A549 treated with ZK216348 at 1 μM for 4 hours (cell line): ENCODE results near the gene TAF5L. TPM values are rescaled to one million over a fixed set of nuclear protein-coding genes. Genes with fewer than 3 reads are reported as not detected.

Experiments used
- total RNA-seq: library from RNA; stranded (reverse); fragments of 200-300 nt; extraction: Qiagen RNA extraction; gene quantifications from 5 replicates; pipeline ENCODE4 v1.2.3, GENCODE V29; 2022; ENCODE audit warnings: low read depth

Gene TAF5L
- total RNA-seq = 18.2 to 24.9 TPM (median 20.8 TPM) in 5 replicates

DNA sequence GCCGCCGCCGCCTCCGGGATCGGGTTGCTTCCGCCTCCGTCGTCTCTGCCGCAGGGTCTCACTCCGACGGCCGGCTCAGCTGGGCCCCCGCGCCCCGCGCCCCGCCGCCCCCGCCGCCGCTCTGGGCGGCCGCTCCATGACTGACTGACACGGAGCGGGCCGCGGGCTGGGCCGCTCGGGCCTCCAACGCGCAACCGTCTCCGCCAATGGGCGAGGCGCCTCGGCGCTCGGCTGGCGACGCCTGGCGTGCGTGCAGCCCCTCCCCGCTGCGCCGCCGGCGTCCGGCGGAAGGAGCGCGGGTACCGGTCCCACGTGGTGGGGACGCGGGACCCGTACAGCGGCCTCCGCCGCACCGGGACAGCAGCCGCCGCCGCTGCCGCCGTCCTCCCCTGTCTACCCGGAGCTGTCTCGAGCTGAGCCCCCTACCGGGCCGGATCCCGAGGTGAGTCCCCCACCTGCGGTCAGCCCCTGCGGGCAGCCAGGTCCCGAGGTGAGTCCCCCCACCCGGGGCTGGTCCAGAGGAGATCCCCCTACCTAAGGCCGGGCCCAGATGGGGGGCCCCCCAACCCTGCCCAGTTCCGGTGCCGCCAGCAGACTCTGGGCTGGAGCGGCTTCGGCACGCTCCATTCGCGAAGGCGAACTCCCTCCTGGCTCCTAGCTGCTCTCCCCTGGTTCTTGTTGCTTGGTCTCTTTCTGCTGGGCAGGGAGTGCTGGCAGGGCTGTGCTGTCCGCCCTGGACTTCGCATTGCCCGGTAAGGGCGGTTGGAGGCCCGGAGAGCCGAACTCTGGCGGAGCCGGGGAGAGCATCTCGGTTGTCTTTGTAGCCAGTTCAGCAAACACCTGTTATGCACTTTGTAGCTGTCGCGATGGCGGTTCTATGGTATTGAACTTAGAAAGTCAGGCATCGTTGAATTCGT, at the start of gene TAF5L, which contains the start of gene URB2:
Gene TAF5L, minus strand, starts transcription at position 208 of the 917 bp plus-strand sequence. CDS start 11,640 bp downstream, outside the sequence.
Gene URB2, plus strand, starts transcription at position 333 of the 917 bp plus-strand sequence. CDS start 1,387 bp downstream, outside the sequence.

GRCh38 chr1:229558460-229559335, 67.2 kb downstream of the TAF5L start, which contains the start of gene ABCB10:
ABCB10 (minus strand) TSS chr1:229558707; CDS start chr1:229558652, 55 bp downstream.

Other genes starting within 250 kb of the TAF5L start
- 0.09 to 0.46 TPM (median 0.14 TPM) in 3 of 5 replicates, not detected in the others for gene ACTA1, start 192.0 kb downstream of the TAF5L start, total RNA-seq
- 17.3 to 27.2 TPM (median 23.2 TPM) in 5 replicates for gene NUP133, start 117.8 kb downstream of the TAF5L start, total RNA-seq
- 14.4 to 21.0 TPM (median 18.5 TPM) in 5 replicates for gene ABCB10, start 67.4 kb downstream of the TAF5L start, total RNA-seq
- 11.5 to 15.7 TPM (median 13.4 TPM) in 5 replicates for gene URB2, start 125 bp upstream of the TAF5L start, total RNA-seq